Naive B cell (primary cell): ENCODE data around the gene ARGLU1. TPM values are rescaled to one million over a fixed set of nuclear protein-coding genes. Genes with fewer than 3 reads are reported as not detected.

Experiments used
- ATAC-seq, 2 donors: fragments of 150-1000 bp; cut with Tn5 transposase; 2 replicates each; pipeline ENCODE4 v1.10.0; 2021; ENCODE audit warnings: low read depth in 2 of 2, mild to moderate bottlenecking in 2 of 2, moderate library complexity in 2 of 2
- DNase-seq: peaks from one replicate; pipeline ENCODE4 v3.0.0; 2022
- H3K27ac Mint-ChIP-seq, 6 donors: one replicate each; pipeline ENCODE4 v1.8.0; 2020 to 2022; ENCODE audit warnings: mild to moderate bottlenecking in 6 of 6, mixed read lengths in 6 of 6, moderate library complexity in 5 of 6, inconsistent platforms in 2 of 6
- H3K27me3 Mint-ChIP-seq, 3 donors: one replicate each; pipeline ENCODE4 v1.8.0; 2021 to 2022; ENCODE audit warnings: mixed read lengths in 3 of 3, mild to moderate bottlenecking in 1 of 3
- H3K36me3 Mint-ChIP-seq, 2 donors: one replicate each; pipeline ENCODE4 v1.8.0; 2020 to 2022; ENCODE audit warnings: mixed read lengths in 2 of 2, inconsistent platforms in 1 of 2, mild to moderate bottlenecking in 1 of 2
- H3K4me1 Mint-ChIP-seq, 3 donors: one replicate each; pipeline ENCODE4 v1.8.0; 2020 to 2022; ENCODE audit warnings: mixed read lengths in 3 of 3, inconsistent platforms in 1 of 3, mild to moderate bottlenecking in 1 of 3, moderate library complexity in 1 of 3
- H3K4me3 Mint-ChIP-seq, 8 donors: one replicate each; pipeline ENCODE4 v1.8.0; 2020 to 2022; ENCODE audit warnings: mild to moderate bottlenecking in 8 of 8, mixed read lengths in 8 of 8, moderate library complexity in 8 of 8, inconsistent platforms in 2 of 8
- H3K9me3 Mint-ChIP-seq, 7 donors: one replicate each; pipeline ENCODE4 v1.8.0; 2020 to 2022; ENCODE audit warnings: mixed read lengths in 7 of 7, mild to moderate bottlenecking in 5 of 7, inconsistent platforms in 2 of 7, moderate library complexity in 1 of 7
- polyA plus RNA-seq, 6 donors: library from polyadenylated mRNA; unstranded; fragments of 300-500 nt; fragmentation: Illumina TruSeq; gene quantifications; one replicate each; pipeline ENCODE4 v1.2.3, GENCODE V29; 2021; ENCODE audit warnings: low read depth in 6 of 6

Gene ARGLU1
- polyA plus RNA-seq, 6 donors from 2014 or later, result 30.3 to 63.7 (median 43.3) TPM

- H3K4me1 Mint-ChIP-seq, result peaks cover 20 to 40% (median 31%) of the 10 kb centered on the region in 3 donors
- no peak overlapping the region for H3K4me3 Mint-ChIP-seq
- no peak for DNase-seq
- H3K27me3 Mint-ChIP-seq, result peaks cover 62 to 79% (median 76%) of the 10 kb centered on the region in 3 donors
- no peak for ATAC-seq
- no peak overlapping the region for H3K27ac Mint-ChIP-seq
- H3K36me3 Mint-ChIP-seq, result peaks cover 0 to 6% of the 10 kb centered on the region in 2 donors
- peaks cover 0 to 5% (median 0%) of the 10 kb centered on the region in 7 donors for H3K9me3 Mint-ChIP-seq
These were observed 73.0 kb downstream of the ARGLU1 start for GRCh38 chr13:106494936-106495335.

DNA sequence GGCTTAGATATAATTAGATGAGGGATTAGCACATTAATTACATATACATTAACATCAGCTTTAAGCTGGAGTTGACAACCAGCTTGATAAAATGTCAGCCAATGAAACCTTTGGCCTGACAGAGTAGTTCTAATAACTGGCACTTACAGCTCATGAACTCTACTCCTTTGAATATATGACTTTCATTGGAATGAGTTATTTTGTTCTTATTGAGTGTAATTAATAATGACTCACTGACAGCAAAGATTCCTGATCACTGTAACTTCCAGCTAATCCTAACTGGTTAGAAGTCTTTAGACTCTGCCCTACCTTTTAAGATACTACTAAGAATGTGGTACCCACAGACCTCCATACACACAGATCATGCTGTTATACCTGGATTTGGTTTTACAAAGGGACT, 73.4 kb downstream of the ARGLU1 start:
- ATAC-seq, result no peak
- Mint-ChIP-seq H3K36me3 (peaks cover 0 to 6% of the 10 kb centered on the region in 2 donors), H3K4me3 (no peak overlapping the region), H3K4me1 (peaks cover 19 to 40% (median 31%) of the 10 kb centered on the region in 3 donors), H3K27me3 (peaks cover 66 to 78% (median 76%) of the 10 kb centered on the region in 3 donors), H3K27ac (no peak overlapping the region), H3K9me3 (peaks cover 0 to 5% (median 0%) of the 10 kb centered on the region in 7 donors)
- DNase-seq, result no peak

GRCh38 chr13:106493533-106494220, 74.3 kb downstream of the ARGLU1 start:
- H3K27ac Mint-ChIP-seq, result peak overlapping the region in 1 of 6 donors; percentile 76
- peak; percentile 65 to 67 for ATAC-seq
- DNase-seq, result peak; percentile 3
- peaks cover 0 to 5% (median 0%) of the 10 kb centered on the region in 7 donors for H3K9me3 Mint-ChIP-seq
- peaks cover 19 to 40% (median 31%) of the 10 kb centered on the region in 3 donors for H3K4me1 Mint-ChIP-seq
- H3K27me3 Mint-ChIP-seq, result peaks cover 68 to 79% (median 75%) of the 10 kb centered on the region in 3 donors
- peaks cover 0 to 6% of the 10 kb centered on the region in 2 donors for H3K36me3 Mint-ChIP-seq
- H3K4me3 Mint-ChIP-seq, result peak overlapping the region in 3 of 8 donors; percentile 7 to 60 (median 38)

DNA sequence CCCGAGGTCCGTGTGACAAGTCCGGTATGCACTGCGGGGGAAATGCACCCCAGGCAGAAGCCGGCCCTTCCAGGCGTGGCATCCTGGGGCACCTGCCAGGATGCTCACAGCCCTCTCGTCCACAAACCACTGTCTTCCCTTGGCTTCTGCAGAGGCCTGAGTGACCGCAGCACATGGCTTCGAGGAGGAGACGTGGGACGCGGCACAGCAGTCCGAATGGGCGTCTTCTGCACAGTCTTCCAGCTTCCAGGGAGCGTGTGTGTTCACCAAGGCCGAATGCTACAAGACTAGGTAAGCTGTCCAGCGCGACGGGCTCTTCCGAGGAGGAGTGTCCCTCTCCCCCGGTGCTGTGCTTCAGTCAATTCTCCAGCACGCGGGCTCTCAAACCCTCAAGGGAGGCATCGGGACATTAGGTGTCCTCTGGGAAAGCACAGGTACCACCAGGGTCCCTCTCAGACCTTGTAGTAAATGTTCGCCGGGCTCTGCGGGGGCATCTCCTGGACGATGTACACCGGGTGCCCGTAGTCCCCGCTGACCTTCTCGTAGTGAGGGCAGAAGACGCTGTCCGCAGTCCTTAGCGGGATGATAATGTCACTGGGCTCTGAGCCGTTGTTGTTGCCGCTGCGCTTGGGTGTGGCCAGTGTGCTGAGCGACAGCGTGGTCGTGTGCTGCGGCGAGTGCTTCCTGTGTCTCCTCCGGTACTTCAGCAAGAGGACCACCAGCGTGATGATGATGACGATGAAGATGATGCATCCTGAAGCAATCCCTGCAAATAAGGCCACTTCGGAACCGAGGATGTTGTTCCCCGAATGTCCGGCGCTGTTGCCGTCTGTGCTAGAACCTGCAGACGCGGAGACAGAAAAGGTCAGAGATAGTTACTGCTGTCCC, 75.1 kb downstream of the ARGLU1 start:
- Mint-ChIP-seq H3K4me1 (peaks cover 19 to 40% (median 31%) of the 10 kb centered on the region in 3 donors), H3K9me3 (peaks cover 0 to 5% (median 0%) of the 10 kb centered on the region in 7 donors), H3K36me3 (peaks cover 0 to 6% of the 10 kb centered on the region in 2 donors), H3K27me3 (peaks cover 60 to 77% (median 67%) of the 10 kb centered on the region in 3 donors), H3K27ac (no peak overlapping the region), H3K4me3 (peak overlapping the region in 3 of 8 donors; percentile 7 to 51 (median 40))
- no peak for ATAC-seq
- no peak for DNase-seq

- Mint-ChIP-seq H3K4me1 (peaks cover 19 to 40% (median 31%) of the 10 kb centered on the region in 3 donors), H3K27me3 (peaks cover 52 to 76% (median 59%) of the 10 kb centered on the region in 3 donors), H3K36me3 (peaks cover 0 to 6% of the 10 kb centered on the region in 2 donors), H3K4me3 (peak overlapping the region in 4 of 8 donors; percentile 23 to 77 (median 47)), H3K27ac (no peak overlapping the region), H3K9me3 (peaks cover 0 to 5% (median 0%) of the 10 kb centered on the region in 7 donors)
- DNase-seq, result no peak
- ATAC-seq, result no peak
These were observed 75.9 kb downstream of the ARGLU1 start for GRCh38 chr13:106491928-106492587.

Other genes starting within 250 kb of the ARGLU1 start
- gene EFNB2, start 32.5 kb downstream of the ARGLU1 start, polyA plus RNA-seq, result under 1 TPM in 3 of 6 donors, not detected in 3; 0.12 to 0.33 (median 0.28) TPM